T47D (cell line): Measurements from ENCODE around the gene LGR4.

ENCODE experiments used
- DNase-seq, 2 experiments: peaks; one replicate each; pipeline versions ENCODE4 v3.0.0 to v3.0.0-alpha.2; 2011 to 2012; ENCODE audit warnings: low read depth in 1 of 2, low spot score in 1 of 2
- JUND ChIP-seq: IDR thresholded peaks from 2 replicates; pipeline ENCODE4 v1.6.1; 2012; ENCODE audit warnings: low read depth
- in situ Hi-C: cut with HindIII; loops from 2 replicates; pipeline ENCODE4 v1.10.0; 2016; ENCODE audit warnings: low sequenced_read_pairs, low pct_unique_long_range_greater_than_20kb

The LGR4 gene

GRCh38 chr11:27410272-27410671, 62.3 kb downstream of the LGR4 start:
- TF ChIP-seq JUND = no peak
- no peak for DNase-seq
- in situ Hi-C loops = no loop called here

- TF ChIP-seq JUND = no peak
- DNase-seq = no peak
- in situ Hi-C loops = no loop called here
Observed at GRCh38 chr11:27409742-27410141, 62.8 kb downstream of the LGR4 start.

GRCh38 chr11:27409049-27409448, 63.5 kb downstream of the LGR4 start:
- TF ChIP-seq JUND = no peak
- no peak for DNase-seq
- in situ Hi-C loops = no loop called here

DNA sequence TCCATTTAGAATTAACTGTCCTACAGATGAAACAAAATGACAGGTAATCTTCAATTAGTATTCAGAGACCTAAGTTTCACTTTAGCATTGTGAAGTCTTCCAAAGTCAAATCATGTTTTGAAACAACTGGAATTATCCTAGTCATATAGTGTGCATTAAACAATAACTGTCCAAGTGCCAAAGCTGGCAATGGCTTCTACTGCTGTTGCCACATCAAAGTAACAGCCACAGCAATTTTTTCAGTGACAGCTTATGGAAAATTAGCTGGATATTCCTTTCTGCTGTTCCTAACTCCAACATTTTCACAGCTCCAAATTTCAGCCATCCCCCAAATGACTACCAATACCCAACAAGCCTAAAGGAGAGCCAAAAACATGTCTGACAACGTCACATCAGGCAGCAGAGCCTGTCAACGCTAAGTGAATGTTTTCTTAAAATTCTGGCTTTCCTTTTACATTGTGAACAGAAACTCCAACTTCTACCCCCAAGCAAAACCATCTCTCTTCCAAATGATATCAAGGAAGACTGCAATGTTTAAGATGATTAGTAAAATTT, 64.3 kb downstream of the LGR4 start:
- no peak for DNase-seq
- in situ Hi-C loops = no loop called here
- TF ChIP-seq JUND = no peak

DNA sequence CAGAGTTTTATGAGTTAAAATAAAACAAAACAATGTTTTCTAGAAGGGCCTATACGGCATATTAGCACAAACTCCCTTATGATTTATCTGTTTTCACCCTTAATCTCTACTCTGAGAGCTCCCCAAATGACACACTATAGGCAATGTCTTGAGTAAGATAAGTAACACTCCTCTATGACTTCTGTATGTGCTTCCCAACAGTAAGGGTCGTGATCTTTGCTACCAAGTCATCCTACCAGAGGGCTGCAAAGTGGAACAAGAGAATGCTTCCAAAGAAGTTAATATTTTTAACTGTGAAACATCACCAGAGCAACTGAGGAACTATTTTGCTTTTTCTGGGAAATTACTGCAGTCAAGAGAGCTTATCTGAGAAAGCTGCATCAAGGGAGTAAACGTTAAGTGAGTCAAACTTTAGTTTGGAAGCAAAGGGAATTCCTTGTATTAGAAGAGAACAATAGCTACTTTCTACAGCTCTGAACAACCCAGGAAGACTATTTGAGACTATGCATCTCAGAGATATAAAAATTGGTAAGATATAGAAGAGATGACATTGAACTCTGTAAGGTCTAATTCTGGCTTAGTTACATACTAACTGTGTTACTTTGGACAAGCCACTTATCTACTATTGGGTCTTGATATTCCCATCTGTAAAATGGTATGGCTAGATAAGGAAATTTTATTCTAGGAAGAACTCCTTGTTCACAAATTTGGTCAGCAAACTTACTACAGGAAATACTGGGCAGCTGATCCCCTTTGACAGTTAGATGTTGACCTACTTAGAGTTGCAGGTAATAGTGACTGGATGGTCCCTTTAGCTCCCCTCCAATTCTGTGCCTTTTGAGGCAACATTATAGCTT, 65.9 kb downstream of the LGR4 start:
- no peak for DNase-seq
- in situ Hi-C loops = no loop called here
- TF ChIP-seq JUND = no peak

GRCh38 chr11:27405134-27405533, 67.5 kb downstream of the LGR4 start:
- no peak for DNase-seq
- in situ Hi-C loops = no loop called here
- TF ChIP-seq JUND = no peak

DNA sequence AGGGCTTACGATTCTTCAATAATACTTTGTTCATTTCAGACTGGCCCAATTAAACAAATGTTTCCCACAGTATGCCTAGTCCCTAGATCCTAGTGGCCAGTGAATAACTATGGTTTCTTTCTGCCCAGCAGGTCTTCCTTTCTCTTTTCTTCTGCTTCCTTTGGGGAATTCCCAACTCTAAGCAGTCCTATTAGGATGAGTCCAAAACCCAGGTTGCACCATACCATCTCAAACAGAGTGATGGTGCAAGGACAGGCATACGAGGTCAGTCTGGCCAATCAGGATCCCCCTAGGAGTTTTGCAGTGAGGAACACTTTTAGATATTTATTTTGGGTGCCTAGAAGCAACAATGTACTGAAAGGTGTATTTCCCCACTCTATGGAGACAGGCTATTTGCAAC, 68.2 kb downstream of the LGR4 start:
- in situ Hi-C loops = no loop called here
- no peak for DNase-seq
- TF ChIP-seq JUND = no peak

GRCh38 chr11:27403195-27403594, 69.4 kb downstream of the LGR4 start:
- TF ChIP-seq JUND = no peak
- no peak for DNase-seq
- in situ Hi-C loops = no loop called here

DNA sequence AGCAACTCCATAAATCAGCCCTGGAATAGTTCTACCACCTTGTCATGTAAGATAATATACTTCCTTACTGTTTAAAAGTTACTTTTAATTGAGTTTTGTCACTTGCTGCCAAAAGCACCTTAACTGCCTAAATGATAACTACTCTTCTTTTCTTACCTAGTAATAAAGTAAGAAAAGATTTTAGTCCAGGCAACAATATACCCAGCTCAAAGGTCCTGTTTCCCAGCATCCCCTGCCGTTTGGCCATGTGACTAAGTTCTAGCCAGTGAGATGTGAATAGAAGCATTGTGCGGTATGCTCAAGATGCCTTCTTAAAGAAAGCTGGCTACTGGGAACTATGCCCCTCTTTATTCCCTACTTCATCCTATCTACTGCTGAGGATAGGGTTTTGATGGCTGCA, 70.1 kb downstream of the LGR4 start:
- no peak for TF ChIP-seq JUND
- in situ Hi-C loops = no loop called here
- DNase-seq = no peak

DNA sequence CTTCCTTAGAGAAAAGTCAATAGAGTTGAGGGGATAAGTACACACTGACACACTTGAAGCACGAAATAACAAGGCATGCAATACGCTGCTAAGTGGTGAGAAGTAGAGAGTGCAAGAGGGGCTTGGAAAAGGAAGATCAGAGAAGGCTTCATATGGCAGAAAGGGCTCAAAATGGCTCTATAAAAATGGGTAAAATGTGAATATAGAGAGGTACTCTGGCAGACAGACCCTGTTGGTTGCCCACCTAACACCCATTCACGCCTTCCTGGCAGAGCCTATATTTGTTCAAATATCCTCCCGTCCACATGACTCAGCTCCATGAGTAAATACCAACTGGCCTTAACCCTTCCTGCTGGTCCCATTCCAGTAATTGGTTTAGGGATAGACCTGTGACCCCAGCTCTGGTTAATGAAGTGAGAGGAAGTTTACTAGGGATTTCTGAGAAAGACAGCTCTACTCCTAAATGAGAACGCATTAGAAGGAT, 70.7 kb downstream of the LGR4 start:
- TF ChIP-seq JUND = no peak
- in situ Hi-C loops = no loop called here
- DNase-seq = no peak

GRCh38 chr11:27401280-27401832, 71.2 kb downstream of the LGR4 start:
- in situ Hi-C loops = no loop called here
- no peak for DNase-seq
- no peak for TF ChIP-seq JUND

DNA sequence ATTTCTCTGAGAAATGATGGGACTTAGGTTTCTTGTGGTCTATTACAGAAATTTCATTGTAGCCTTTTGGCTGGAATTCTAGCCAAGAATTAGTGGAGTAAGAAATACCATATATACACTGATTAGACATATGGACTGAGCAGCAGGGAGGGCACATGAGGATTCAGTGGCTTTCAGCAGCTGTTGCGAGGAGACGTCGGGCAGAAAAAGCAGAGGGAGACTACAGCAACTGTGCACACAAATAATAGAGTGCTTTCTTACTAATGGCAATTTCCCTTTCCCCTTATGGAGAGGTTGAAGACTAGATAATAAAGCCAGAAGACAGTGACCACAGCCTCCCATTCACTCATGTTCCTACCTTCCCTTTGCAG, 74.2 kb downstream of the LGR4 start:
- no peak for TF ChIP-seq JUND
- in situ Hi-C loops = no loop called here
- no peak for DNase-seq
